ENCODE data around the gene CDA.

Gene CDA

GRCh38 chr1:20660363-20660762 lies 71.5 kb downstream of the CDA start:
- H3K4me3 ChIP-seq (ENCODE audit: low read depth, low read length), result peak overlapping the region; percentile 96
- no peak for DNase-seq (ENCODE audit: low read depth)

GRCh38 chr1:20660847-20661206 lies 71.9 kb downstream of the CDA start:
- H3K4me3 ChIP-seq (ENCODE audit: low read depth, low read length), result peak overlapping the region; percentile 96
- peak; percentile 17 for DNase-seq (ENCODE audit: low read depth)
- TF ChIP-seq CTCF (conservative IDR thresholded peaks at IDR 0.05; ENCODE audit: low read depth, low read length), result no peak

More at GRCh38 chr1:20660363-20660762, 71.5 kb downstream of the CDA start:
- no peak for TF ChIP-seq CTCF (conservative IDR thresholded peaks at IDR 0.05; ENCODE audit: low read depth, low read length)

GRCh38 chr1:20661207-20662109 lies 72.6 kb downstream of the CDA start, which contains the start of gene DDOST:
Gene DDOST (minus strand): TSS chr1:20661369. CDS start chr1:20661350, 19 bp downstream.
- H3K4me3 ChIP-seq (ENCODE audit: low read depth, low read length), result peak within 1 kb of the TSS; percentile 96
- peak; percentile 60 for TF ChIP-seq CTCF (conservative IDR thresholded peaks at IDR 0.05; ENCODE audit: low read depth, low read length)
- peak; percentile 98 for DNase-seq (ENCODE audit: low read depth)

GRCh38 chr1:20662110-20662475 lies 73.2 kb downstream of the CDA start:
- TF ChIP-seq CTCF (conservative IDR thresholded peaks at IDR 0.05; ENCODE audit: low read depth, low read length), result no peak
- H3K4me3 ChIP-seq (ENCODE audit: low read depth, low read length), result peak overlapping the region; percentile 96
- DNase-seq (ENCODE audit: low read depth), result no peak

- H3K4me3 ChIP-seq (ENCODE audit: low read depth, low read length), result no peak overlapping the region
- no peak for DNase-seq (ENCODE audit: low read depth)
- no peak for TF ChIP-seq CTCF (conservative IDR thresholded peaks at IDR 0.05; ENCODE audit: low read depth, low read length)
These were observed 74.5 kb downstream of the CDA start for GRCh38 chr1:20663365-20663764.

- TF ChIP-seq CTCF (conservative IDR thresholded peaks at IDR 0.05; ENCODE audit: low read depth, low read length), result no peak
- H3K4me3 ChIP-seq (ENCODE audit: low read depth, low read length), result no peak overlapping the region
- DNase-seq (ENCODE audit: low read depth), result no peak
These were observed 75.2 kb downstream of the CDA start for GRCh38 chr1:20663969-20664715.

Data from choroid plexus epithelial cell (primary cell).